Measurements from ENCODE around the gene GLCE.

Gene GLCE

GRCh38 chr15:69158201-69158842 is 2.1 kb upstream of the GLCE start:
- H3K4me3 ChIP-seq (ENCODE audit: low read length), result no peak overlapping the region
- no peak for DNase-seq (ENCODE audit: low read depth)
- TF ChIP-seq, protein P1, sequence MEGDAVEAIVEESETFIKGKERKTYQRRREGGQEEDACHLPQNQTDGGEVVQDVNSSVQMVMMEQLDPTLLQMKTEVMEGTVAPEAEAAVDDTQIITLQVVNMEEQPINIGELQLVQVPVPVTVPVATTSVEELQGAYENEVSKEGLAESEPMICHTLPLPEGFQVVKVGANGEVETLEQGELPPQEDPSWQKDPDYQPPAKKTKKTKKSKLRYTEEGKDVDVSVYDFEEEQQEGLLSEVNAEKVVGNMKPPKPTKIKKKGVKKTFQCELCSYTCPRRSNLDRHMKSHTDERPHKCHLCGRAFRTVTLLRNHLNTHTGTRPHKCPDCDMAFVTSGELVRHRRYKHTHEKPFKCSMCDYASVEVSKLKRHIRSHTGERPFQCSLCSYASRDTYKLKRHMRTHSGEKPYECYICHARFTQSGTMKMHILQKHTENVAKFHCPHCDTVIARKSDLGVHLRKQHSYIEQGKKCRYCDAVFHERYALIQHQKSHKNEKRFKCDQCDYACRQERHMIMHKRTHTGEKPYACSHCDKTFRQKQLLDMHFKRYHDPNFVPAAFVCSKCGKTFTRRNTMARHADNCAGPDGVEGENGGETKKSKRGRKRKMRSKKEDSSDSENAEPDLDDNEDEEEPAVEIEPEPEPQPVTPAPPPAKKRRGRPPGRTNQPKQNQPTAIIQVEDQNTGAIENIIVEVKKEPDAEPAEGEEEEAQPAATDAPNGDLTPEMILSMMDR (IDR thresholded peaks at IDR 0.05; ENCODE audit: insufficient read depth, low read depth, low read length, missing control alignments), result no peak

GRCh38 chr15:69158843-69159240 is 1.6 kb upstream of the GLCE start:
- DNase-seq (ENCODE audit: low read depth), result no peak
- H3K4me3 ChIP-seq (ENCODE audit: low read length), result no peak overlapping the region
- TF ChIP-seq, protein P1 (IDR thresholded peaks at IDR 0.05; ENCODE audit: insufficient read depth, low read depth, low read length, missing control alignments), result no peak

DNA sequence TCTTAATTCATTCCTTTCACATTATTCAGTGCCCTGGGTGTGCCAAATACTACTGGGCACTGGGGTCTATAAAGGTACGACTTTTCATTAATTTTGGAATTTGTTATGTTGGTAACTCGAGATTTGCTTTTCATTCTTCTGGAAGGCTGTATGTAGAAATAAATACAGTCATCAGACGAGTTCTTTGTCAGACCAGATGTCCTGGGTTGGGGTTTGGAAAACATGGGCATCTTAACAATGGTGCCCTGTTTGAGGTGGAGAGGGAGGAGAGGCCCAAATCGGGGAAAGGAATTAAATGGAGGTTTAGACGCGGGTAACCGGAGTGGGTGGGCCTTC is 662 bp upstream of the GLCE start:
- peak overlapping the region; percentile 78 for H3K4me3 ChIP-seq (ENCODE audit: low read length)
- DNase-seq (ENCODE audit: low read depth), result no peak

DNA sequence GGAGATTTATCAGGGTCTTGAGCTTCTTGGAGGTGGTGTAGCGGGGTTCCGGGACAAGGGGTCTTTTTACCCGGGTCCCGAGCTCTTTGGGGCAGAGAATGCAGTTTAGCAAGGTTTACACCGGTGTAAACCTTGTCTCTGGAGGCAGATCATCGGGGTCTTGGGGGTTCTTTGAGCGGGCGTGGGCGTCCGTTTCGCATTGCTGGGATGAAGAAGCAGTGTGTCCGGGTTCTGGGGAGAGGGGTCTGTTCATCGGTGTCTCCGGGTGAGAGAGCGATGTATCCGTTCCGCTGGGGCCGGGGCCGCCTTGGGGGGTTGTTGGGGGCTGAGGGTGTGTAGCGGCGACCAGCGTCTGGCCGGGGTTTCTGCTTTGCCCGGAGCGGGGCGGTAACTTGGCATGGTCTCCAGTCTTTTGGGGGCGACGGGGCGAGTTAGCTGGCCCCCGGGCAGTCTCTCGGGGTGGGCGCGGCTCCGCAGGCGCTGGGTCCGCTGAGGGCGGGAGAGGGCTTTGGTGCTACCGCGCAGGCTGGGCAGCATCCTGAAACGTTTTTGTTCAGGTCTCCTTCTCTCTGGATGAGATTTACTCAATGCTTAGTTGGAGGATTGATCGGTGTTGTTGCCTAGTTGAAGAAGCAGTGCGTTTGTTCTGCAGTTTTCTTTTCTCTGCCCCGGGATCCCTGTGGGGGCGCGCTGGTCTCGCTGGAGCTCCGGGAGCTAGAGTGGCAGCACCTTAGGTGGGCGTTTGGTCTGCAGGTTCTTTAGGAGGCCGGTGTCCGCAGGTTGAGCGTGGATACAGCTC is 843 bp downstream of the GLCE start:
- TF ChIP-seq, protein P1 (IDR thresholded peaks at IDR 0.05; ENCODE audit: insufficient read depth, low read depth, low read length, missing control alignments), result no peak
- peak; percentile 32 for DNase-seq (ENCODE audit: low read depth)
- peak overlapping the region; percentile 78 for H3K4me3 ChIP-seq (ENCODE audit: low read length)

More for the DNA sequence above, 662 bp upstream of the GLCE start:
- TF ChIP-seq, protein P1 (IDR thresholded peaks at IDR 0.05; ENCODE audit: insufficient read depth, low read depth, low read length, missing control alignments), result no peak

DNA sequence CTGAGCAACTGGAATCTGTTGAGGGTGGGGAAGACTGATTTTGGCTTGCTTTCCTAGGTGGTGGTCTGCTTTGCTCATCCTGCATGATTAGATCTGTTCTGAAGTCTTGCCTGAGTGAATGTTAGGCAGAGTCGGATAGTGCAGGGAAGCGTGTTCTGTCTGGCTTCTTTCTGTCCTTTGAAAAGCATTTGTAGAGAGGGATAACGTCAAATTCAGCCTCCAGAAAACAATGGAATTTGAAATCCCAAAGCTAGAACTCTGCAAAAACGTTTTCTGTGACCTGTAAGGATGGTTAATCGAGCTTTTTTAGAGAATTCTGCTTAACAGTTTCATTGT is 1.4 kb downstream of the GLCE start:
- DNase-seq (ENCODE audit: low read depth), result no peak
- TF ChIP-seq, protein P1 (IDR thresholded peaks at IDR 0.05; ENCODE audit: insufficient read depth, low read depth, low read length, missing control alignments), result no peak
- peak overlapping the region; percentile 78 for H3K4me3 ChIP-seq (ENCODE audit: low read length)

GRCh38 chr15:69163141-69163669 is 2.8 kb downstream of the GLCE start:
- TF ChIP-seq, protein P1 (IDR thresholded peaks at IDR 0.05; ENCODE audit: insufficient read depth, low read depth, low read length, missing control alignments), result no peak
- no peak for DNase-seq (ENCODE audit: low read depth)
- H3K4me3 ChIP-seq (ENCODE audit: low read length), result no peak overlapping the region

Data from epithelial cell of esophagus (primary cell).